SK-N-MC (cell line): ENCODE results near the gene LUZP2.

ENCODE experiments used
- EZH2 ChIP-seq: fragments of 200-600 bp; sonication (generic); IDR thresholded peaks from one replicate; pipeline ENCODE4 v1.6.1; 2017; ENCODE audit warnings: antibody characterized with exemption
- FOXP2 ChIP-seq: optimal IDR thresholded peaks from 2 replicates; pipeline ENCODE3; 2011; ENCODE audit warnings: mild to moderate bottlenecking, moderate library complexity; ENCODE audit not compliant: insufficient read depth; ENCODE audit errors: extremely low read length, control extremely low read depth
- POLR2AphosphoS5 ChIP-seq: IDR thresholded peaks from 2 replicates; pipeline ENCODE4 v1.6.1; 2012; ENCODE audit warnings: mild to moderate bottlenecking, low read depth, low read length, borderline replicate concordance

- no peak for TF ChIP-seq POLR2AphosphoS5
- no peak for TF ChIP-seq EZH2
- no peak for TF ChIP-seq FOXP2
Observed at GRCh38 chr11:24934733-24935439, 438.0 kb downstream of the LUZP2 start.
